GM19238 (cell line): ENCODE results near the gene LRP4.

ENCODE experiments used
- DNase-seq: peaks from one replicate; pipeline ENCODE4 v3.0.0; 2011; ENCODE audit warnings: low spot score; ENCODE audit not compliant: insufficient read length

LRP4 gene

GRCh38 chr11:46850829-46851380, 67.4 kb downstream of the LRP4 start:
- no peak for DNase-seq

GRCh38 chr11:46849631-46850030, 68.7 kb downstream of the LRP4 start:
- DNase-seq: no peak

GRCh38 chr11:46846510-46846830, 71.9 kb downstream of the LRP4 start:
- DNase-seq: no peak

- peak; percentile 93 for DNase-seq
Observed at GRCh38 chr11:46845740-46846509, 72.4 kb downstream of the LRP4 start, which contains the start of gene CKAP5. Gene CKAP5 (minus strand): TSS chr11:46846280. CDS start chr11:46821231, 25,049 bp downstream.

GRCh38 chr11:46845440-46845739, 73.0 kb downstream of the LRP4 start:
- no peak for DNase-seq

- DNase-seq: no peak
Observed at GRCh38 chr11:46840116-46840515, 78.2 kb downstream of the LRP4 start.

GRCh38 chr11:46838501-46838900, 79.8 kb downstream of the LRP4 start:
- DNase-seq: no peak

- DNase-seq: no peak
Observed at GRCh38 chr11:46837860-46838259, 80.5 kb downstream of the LRP4 start.

- DNase-seq: no peak
Observed at GRCh38 chr11:46836870-46837269, 81.5 kb downstream of the LRP4 start.

GRCh38 chr11:46836431-46836830, 81.9 kb downstream of the LRP4 start:
- no peak for DNase-seq

- no peak for DNase-seq
Observed at GRCh38 chr11:46835897-46836296, 82.5 kb downstream of the LRP4 start.

- no peak for DNase-seq
Observed at GRCh38 chr11:46834821-46835220, 83.5 kb downstream of the LRP4 start.

GRCh38 chr11:46832511-46833214, 85.7 kb downstream of the LRP4 start:
- no peak for DNase-seq

- DNase-seq: no peak
Observed at GRCh38 chr11:46827995-46828394, 90.4 kb downstream of the LRP4 start.

GRCh38 chr11:46826310-46827044, 91.9 kb downstream of the LRP4 start:
- peak; percentile 63 for DNase-seq

- DNase-seq: no peak
Observed at GRCh38 chr11:46808799-46809431, 109.4 kb downstream of the LRP4 start.
